Adrenal gland (tissue), 12 donors: Measurements from ENCODE around the gene DCDC2. TPM values are rescaled to one million over a fixed set of nuclear protein-coding genes. Genes with fewer than 3 reads are reported as not detected.

ENCODE experiments used
- DNase-seq, 7 donors: peaks; one replicate each; pipeline ENCODE4 v3.0.0-alpha.2; 2019 to 2020
- H3K27ac ChIP-seq, 5 donors: fragments of 200-600 bp; sonication (generic) in 4 of 5; 1 replicate in 3 of 5; 2 replicates in 2 of 5; pipeline versions ENCODE4 v1.5.1 to v1.8.0; 2016 to 2020; ENCODE audit warnings: mild to moderate bottlenecking in 1 of 5
- H3K27me3 ChIP-seq: fragments of 200-600 bp; 2 replicates; pipeline ENCODE4 v1.8.0; 2021
- H3K36me3 ChIP-seq, 2 donors: fragments of 200-600 bp; replicated peaks in 1 of 2; 1 replicate in 1 of 2; 2 replicates in 1 of 2; pipeline versions ENCODE4 v1.5.1 to v1.8.0; 2018 to 2022
- H3K4me1 ChIP-seq, 2 donors: fragments of 200-600 bp; replicated peaks in 1 of 2; 1 replicate in 1 of 2; 2 replicates in 1 of 2; pipeline versions ENCODE4 v1.5.1 to v1.8.0; 2018 to 2021
- H3K4me3 ChIP-seq, 4 donors: fragments of 200-600 bp; sonication (generic) in 3 of 4; one replicate each; pipeline ENCODE4 v1.5.1; 2016 to 2018
- H3K9me3 ChIP-seq, 3 donors: fragments of 200-600 bp; sonication (generic) in 1 of 3; replicated peaks in 1 of 3; 1 replicate in 2 of 3; 2 replicates in 1 of 3; pipeline versions ENCODE4 v1.5.1 to v1.8.0; 2016 to 2021
- CTCF ChIP-seq, 6 experiments: fragments of 450-650 bp in 4 of 6; fragments of 200-600 bp in 2 of 6; sonication (generic) in 1 of 6; IDR thresholded peaks; 1 replicate in 5 of 6; 2 replicates in 1 of 6; pipeline versions ENCODE4 v1.5.1 to v1.8.0; 2016 to 2021; ENCODE audit warnings: antibody characterized with exemption in 6 of 6, mild to moderate bottlenecking in 2 of 6, moderate library complexity in 1 of 6
- POLR2A ChIP-seq, 2 donors: fragments of 450-650 bp; IDR thresholded peaks; one replicate each; pipeline ENCODE4 v1.6.1; 2017; ENCODE audit warnings: antibody characterized with exemption in 2 of 2, mild to moderate bottlenecking in 2 of 2, moderate library complexity in 1 of 2
- WGBS, 4 donors: extraction: QIAGEN DNeasy Blood & Tissue Kit in 2 of 4; methylation state at CpG; one replicate each; pipeline versions ENCODE4 v1.1.5 to v1.1.7; 2013 to 2017; 5-methylcytosine and 5-hydroxymethylcytosine counted together
- intact Hi-C, 2 donors: fragments of 100-400 bp; cut with DNase I; formaldehyde crosslinking; loops; one replicate each; pipeline versions ENCODE4 v1.14.1 to v1.15.0; 2022 to 2023
- polyA plus RNA-seq, 3 donors: library from polyadenylated mRNA; stranded (reverse); fragments of 200-250 nt in 2 of 3; fragments of 350-450 nt in 1 of 3; fragmentation: Illumina TruSeq in 1 of 3; extraction: RNeasy Lipid Tissue Mini Kit (QIAGEN cat#74804) in 1 of 3; gene quantifications; one replicate each; pipeline ENCODE4 v1.2.3, GENCODE V29; 2013 to 2014
- total RNA-seq, 9 donors: library from RNA; depleted of rRNA in 4 of 9; stranded (reverse); fragments of >200 nt in 4 of 9; fragments of 120-200 nt in 1 of 9; fragmentation: NEBNext Ultra II Directional in 1 of 9; extraction: Animal tissue kit (Norgen Biotek cat#: 25700) in 1 of 9; gene quantifications; one replicate each; pipeline versions ENCODE4 v1.1.0 to v1.2.4, GENCODE V29; 2013 to 2023
- donor health status: healthy with polysubstance abuse.
- donor health status: Bipolar disorder and iron deficiency.
- donor health status: DM: yes; HTN: yes; CAD: no.
- donor health status: DM: no; HTN: no; CAD: no.
- donor health status: DM: no; HTN: no; CAD: no.
- donor health status: DM: yes; HTN: yes; CAD: no.

The DCDC2 gene
- total and polyA plus RNA-seq, 12 donors: 0.06 to 3.6 (median 1.0) TPM

GRCh38 chr6:24149836-24150235 is 208.0 kb downstream of the DCDC2 start:
- Histone ChIP-seq H3K4me3 (no peak overlapping the region), H3K27ac (no peak overlapping the region), H3K4me1 (no peaks in the 10 kb centered on the region), H3K9me3 (no peaks in the 10 kb centered on the region), H3K27me3 (no peaks in the 10 kb centered on the region), H3K36me3 (no peaks in the 10 kb centered on the region)
- 52 to 58% (median 53%) methylated on average over 3 of the region's 3 CpGs for WGBS, 4 donors
- intact Hi-C loops: no loop called here
- no peak for DNase-seq
- TF ChIP-seq POLR2A (IDR thresholded peaks at IDR 0.05) (no peak), CTCF (IDR thresholded peaks at IDR 0.05) (no peak)

DNA sequence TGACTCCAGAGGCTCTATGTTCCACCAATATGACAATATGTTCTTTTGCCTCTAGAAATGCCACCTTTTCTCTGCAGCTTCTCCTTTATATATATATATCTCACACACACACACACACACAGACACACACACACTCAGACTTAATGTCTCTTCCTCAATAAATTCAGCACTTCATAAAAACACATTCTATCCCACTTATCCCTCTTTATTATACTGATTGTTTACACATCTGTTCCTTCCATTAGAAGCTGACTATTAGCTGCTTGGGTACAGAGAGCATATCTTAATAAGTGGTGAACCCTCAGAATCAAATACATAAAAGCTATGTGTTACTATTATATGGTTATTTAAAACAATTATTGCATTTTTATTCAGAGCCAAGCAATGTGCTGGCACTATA is 208.6 kb downstream of the DCDC2 start:
- H3K9me3 ChIP-seq: no peaks in the 10 kb centered on the region
- H3K4me1 ChIP-seq: no peaks in the 10 kb centered on the region
- H3K4me3 ChIP-seq: no peak overlapping the region
- intact Hi-C loops: no loop called here
- no peak overlapping the region for H3K27ac ChIP-seq
- TF ChIP-seq POLR2A (IDR thresholded peaks at IDR 0.05): no peak
- no peak for TF ChIP-seq CTCF (IDR thresholded peaks at IDR 0.05)
- no peaks in the 10 kb centered on the region for H3K27me3 ChIP-seq
- DNase-seq: no peak
- no peaks in the 10 kb centered on the region for H3K36me3 ChIP-seq

GRCh38 chr6:24148684-24149083 is 209.2 kb downstream of the DCDC2 start:
- no peaks in the 10 kb centered on the region for H3K27me3 ChIP-seq
- no peak overlapping the region for H3K4me3 ChIP-seq
- TF ChIP-seq CTCF (IDR thresholded peaks at IDR 0.05) (no peak), POLR2A (IDR thresholded peaks at IDR 0.05) (no peak)
- no peak for DNase-seq
- no peaks in the 10 kb centered on the region for H3K4me1 ChIP-seq
- no peaks in the 10 kb centered on the region for H3K36me3 ChIP-seq
- no peak overlapping the region for H3K27ac ChIP-seq
- no peaks in the 10 kb centered on the region for H3K9me3 ChIP-seq
- intact Hi-C loops: no loop called here

DNA sequence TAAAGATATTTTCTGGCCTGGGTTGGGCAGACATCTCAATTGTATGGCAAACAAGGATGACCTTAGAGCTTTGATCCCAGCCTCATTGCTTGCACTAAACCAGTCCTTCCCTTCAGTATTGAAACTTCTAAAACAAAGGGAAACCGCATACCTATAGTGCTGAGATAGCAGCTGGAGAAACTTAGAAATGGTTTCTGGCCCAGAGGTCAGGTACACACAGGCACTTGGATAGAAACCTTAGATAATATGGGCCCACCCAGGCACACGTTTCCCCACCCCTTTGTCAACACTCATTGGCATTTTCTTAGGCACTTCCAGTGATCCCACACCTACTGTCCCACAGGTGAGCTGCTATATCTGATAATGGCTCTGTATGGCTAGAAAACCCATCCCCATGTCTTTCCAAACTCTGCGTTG is 209.7 kb downstream of the DCDC2 start:
- intact Hi-C loops: no loop called here
- Histone ChIP-seq H3K27me3 (no peaks in the 10 kb centered on the region), H3K9me3 (no peaks in the 10 kb centered on the region), H3K4me3 (no peak overlapping the region), H3K27ac (no peak overlapping the region), H3K4me1 (no peaks in the 10 kb centered on the region), H3K36me3 (no peaks in the 10 kb centered on the region)
- DNase-seq: no peak
- 65 to 76% (median 69%) methylated on average over 3 of the region's 3 CpGs for WGBS, 4 donors
- no peak for TF ChIP-seq CTCF (IDR thresholded peaks at IDR 0.05)
- no peak for TF ChIP-seq POLR2A (IDR thresholded peaks at IDR 0.05)
